Activated CD4-positive, alpha-beta T cell treated with anti-CD3 and anti-CD28 coated beads, Interleukin-2, amount 10 ng/mL, durations not matched to agents 7 days and 5 days (primary cell): ENCODE results near the gene ACY1. TPM values are rescaled to one million over a fixed set of nuclear protein-coding genes. Genes with fewer than 3 reads are reported as not detected.

Source experiments
- CTCF ChIA-PET: fragments of 350-600 bp; sonication (Branson Sonifier 250); formaldehyde crosslinking; loops from one replicate; lab custom pipeline; 2021; ENCODE audit warnings: antibody characterized with exemption; lab: Charles Lee
- POLR2A ChIA-PET: fragments of 350-600 bp; sonication (Branson Sonifier 250); formaldehyde crosslinking; loops from one replicate; lab custom pipeline; 2021; ENCODE audit warnings: antibody characterized with exemption; lab: Charles Lee
- DNase-seq: peaks from one replicate; pipeline ENCODE4 v3.0.0-alpha.2; 2020
- H3K27ac Mint-ChIP-seq: one replicate; pipeline ENCODE4 v1.8.0; 2021; ENCODE audit warnings: mild to moderate bottlenecking, moderate library complexity, mixed read lengths
- H3K27me3 Mint-ChIP-seq: one replicate; pipeline ENCODE4 v1.8.0; 2021; ENCODE audit warnings: mixed read lengths
- H3K36me3 Mint-ChIP-seq: one replicate; pipeline ENCODE4 v1.8.0; 2021; ENCODE audit warnings: low read depth, mixed read lengths
- H3K4me1 Mint-ChIP-seq: one replicate; pipeline ENCODE4 v1.8.0; 2021; ENCODE audit warnings: mixed read lengths
- H3K4me3 Mint-ChIP-seq: one replicate; pipeline ENCODE4 v1.8.0; 2021; ENCODE audit warnings: mild to moderate bottlenecking, moderate library complexity, mixed read lengths
- H3K9me3 Mint-ChIP-seq: one replicate; pipeline ENCODE4 v1.8.0; 2021; ENCODE audit warnings: mixed read lengths
- total RNA-seq, 2 experiments: library from RNA; stranded (reverse); gene quantifications; one replicate each; pipeline ENCODE4 v1.2.3, GENCODE V29; 2021

Gene ACY1
- total RNA-seq = 10 to 100 TPM; 16.5 to 19.4 TPM

DNA sequence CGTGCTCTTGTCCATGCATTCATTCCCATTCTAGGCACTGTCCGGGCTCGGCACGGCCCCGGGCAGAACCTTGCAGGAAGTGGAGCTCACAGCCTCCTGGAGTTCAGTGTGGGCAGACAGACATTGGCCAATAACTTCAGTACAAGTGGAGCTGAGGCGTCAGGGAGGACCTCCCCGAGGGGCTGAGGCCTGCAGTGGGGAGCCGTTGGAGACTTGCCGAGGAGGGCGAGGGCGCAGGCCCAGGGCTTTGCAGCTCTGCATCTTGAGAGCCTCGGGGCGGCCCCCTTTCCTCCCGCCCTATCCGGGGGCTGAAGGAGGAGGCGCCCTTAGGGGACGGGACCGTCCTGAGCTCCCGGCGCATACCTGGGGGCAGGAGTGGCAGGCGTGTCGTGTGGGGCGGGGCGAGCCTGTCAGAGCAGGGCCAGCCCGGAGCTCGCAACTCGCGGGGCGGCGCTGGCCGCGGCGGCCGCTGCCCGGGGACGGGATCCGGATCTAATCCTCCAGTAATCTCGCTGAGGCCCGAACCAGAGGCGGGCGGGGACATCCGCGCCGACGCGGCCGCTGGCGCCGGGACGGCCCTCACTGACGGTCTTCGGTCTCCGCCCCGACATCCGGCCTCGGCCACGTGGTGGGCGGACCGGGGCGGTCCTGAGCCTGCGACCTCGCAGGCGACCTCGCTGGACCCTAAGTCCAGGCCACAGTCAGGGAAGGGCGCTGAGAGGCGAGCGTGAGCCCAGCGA lies at the start of gene ACY1:
ACY1 (plus strand) TSS at position 698 of the 740 bp plus-strand sequence. CDS start 530 bp downstream, outside the sequence.
- ChIA-PET POLR2A (interaction anchor here (1.2 to 2.0 kb wide), 3 partner anchors 9 to 13 kb away, joined by 5 to 10 read pairs (median 7); partner anchors contain the start of genes ABHD14B and RPL29), CTCF (interaction anchor here (0.5 to 3.8 kb wide), 20 partner anchors 8 to 1237 kb away, joined by 3 to 61 read pairs (median 4); partner anchors contain the start of genes ABHD14A, ABHD14B, DUSP7 and RPL29)
- peaks cover 8% of the 10 kb centered on the region for H3K36me3 Mint-ChIP-seq
- no peaks in the 10 kb centered on the region for H3K27me3 Mint-ChIP-seq
- no peaks in the 10 kb centered on the region for H3K9me3 Mint-ChIP-seq
- peak; percentile 74 for DNase-seq
- H3K4me1 Mint-ChIP-seq = peaks cover 29% of the 10 kb centered on the region
- peak within 1 kb of the TSS; percentile 88 for H3K27ac Mint-ChIP-seq
- H3K4me3 Mint-ChIP-seq = peak within 1 kb of the TSS; percentile 91

DNA sequence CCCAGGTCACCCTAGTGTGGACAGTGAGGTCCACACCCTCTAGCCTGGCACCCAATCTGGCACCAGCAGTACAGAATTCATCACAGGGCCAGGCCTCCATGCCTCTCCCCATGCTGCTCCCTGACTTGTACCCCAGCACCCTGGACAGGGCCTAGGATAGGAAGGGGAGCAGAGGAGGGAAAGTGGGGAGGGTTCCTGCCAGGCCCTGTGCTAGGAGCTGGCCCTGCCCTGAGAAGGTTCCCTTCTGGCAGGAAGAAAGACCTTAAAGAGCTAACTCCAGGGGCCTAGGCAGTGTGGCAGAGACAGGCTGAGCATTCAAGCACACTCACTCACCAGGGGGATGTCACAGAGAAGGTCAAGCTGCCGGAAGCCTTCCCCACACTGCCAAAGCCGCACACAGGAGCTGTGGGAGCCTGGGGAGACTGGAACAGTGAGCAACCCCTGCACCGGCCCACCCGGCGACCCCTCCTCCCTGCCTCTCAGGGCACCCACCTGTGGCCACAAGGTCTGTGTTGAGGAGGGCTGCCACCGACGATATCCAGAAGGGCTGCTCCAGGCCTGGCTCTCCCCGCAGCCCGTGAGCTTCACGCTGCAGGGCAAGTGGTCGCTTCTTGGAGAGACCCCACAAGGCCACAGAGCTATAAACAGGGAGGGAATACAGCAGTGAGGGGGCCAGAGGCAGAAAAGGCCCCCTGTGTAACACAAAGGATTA lies 49.0 kb upstream of the ACY1 start:
- DNase-seq = no peak
- POLR2A ChIA-PET = no interaction called here
- H3K9me3 Mint-ChIP-seq = no peaks in the 10 kb centered on the region
- CTCF ChIA-PET = interaction anchor here (3.1 kb wide), 1 partner anchor 9 kb away, joined by 9 read pairs; no protein-coding TSS in a partner anchor
- peaks cover 20% of the 10 kb centered on the region for H3K36me3 Mint-ChIP-seq
- H3K27me3 Mint-ChIP-seq = no peaks in the 10 kb centered on the region
- no peak overlapping the region for H3K4me3 Mint-ChIP-seq
- H3K4me1 Mint-ChIP-seq = peaks cover 12% of the 10 kb centered on the region
- no peak overlapping the region for H3K27ac Mint-ChIP-seq

DNA sequence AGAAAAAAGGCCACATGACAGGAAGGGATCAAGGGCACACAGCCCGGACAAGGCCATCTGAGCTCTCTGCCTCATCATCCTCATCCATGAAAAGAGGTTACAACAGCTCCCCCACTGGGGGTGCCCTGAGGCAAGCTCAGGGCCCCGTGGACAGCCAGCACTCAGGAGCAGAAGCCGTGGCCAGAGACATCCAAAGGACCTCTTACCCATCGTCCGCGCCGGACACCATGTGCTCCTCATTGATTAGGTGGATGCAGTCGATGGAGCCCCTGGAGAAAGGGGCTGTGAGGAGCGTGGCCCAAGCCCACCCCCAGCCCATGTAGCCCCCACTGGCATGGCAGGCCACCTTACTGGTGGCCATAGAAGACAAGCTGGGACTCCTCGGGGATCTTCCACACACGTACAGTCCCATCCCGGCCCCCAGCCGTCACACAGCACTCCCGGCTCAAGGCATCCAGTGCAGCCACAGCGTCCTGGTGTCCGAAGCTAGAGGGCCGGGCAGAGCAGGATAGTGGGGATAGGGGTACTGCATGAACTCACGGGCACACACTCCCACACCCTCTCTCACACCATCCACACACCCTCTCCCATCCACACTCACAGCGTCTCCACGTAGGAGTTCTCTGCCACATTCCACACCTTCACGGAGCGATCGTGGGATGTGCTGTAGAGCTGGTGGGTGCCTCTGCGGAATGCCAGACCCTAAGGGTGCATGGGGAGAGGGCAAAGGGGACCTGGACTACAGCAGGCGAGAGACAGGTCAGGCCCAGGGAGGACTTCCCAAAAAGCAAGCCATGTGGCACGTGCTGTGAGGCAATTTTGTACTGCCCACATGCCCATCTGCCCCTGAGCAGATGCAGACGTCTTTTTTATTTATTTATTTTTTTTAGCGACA lies 48.1 kb upstream of the ACY1 start:
- Mint-ChIP-seq H3K9me3 (no peaks in the 10 kb centered on the region), H3K27ac (no peak overlapping the region), H3K4me1 (peaks cover 18% of the 10 kb centered on the region), H3K36me3 (peaks cover 21% of the 10 kb centered on the region), H3K27me3 (no peaks in the 10 kb centered on the region), H3K4me3 (no peak overlapping the region)
- ChIA-PET CTCF (no interaction called here), POLR2A (no interaction called here)
- no peak for DNase-seq

DNA sequence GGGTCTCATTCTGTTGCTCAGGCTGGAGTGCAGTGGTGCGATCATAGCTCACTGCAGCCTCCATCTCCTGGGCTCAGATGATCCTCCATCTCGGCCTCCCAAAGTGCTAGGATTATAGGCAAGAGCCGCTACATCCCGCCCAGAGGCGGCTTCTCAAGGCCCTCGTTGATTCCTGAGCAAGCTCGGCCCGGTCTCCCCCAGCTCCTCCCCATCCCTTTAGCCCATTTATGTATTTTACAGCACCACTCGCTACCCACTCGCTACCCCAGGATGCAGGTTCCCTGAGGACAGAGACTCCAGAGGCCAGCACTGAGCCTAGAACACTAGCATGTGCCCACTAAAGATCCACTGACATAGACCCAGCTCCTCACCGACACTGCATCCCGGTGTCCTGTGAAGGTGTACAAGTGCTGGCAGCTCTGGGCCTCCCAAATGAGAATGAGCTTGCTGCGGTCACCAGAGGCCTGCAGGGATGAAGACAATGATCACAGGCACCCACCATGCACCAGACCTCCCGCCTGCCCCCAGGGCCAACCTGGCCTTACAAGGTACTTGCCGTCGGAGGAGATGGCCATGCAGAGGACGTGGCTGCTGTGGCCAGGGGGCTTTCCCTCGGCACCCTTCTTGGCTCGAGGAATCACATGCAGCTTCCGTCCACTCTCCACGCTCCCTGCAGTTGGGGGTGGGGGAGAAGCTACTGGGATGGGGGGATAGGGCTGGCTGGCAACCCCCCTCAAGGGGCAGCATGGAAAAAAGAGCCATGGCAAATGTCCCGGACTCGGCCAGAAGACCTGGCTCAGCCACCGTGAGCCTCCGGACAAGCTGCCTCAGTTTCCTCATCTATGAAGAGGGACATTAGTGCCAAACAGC lies 47.2 kb upstream of the ACY1 start:
- Mint-ChIP-seq H3K9me3 (no peaks in the 10 kb centered on the region), H3K36me3 (peaks cover 23% of the 10 kb centered on the region), H3K27me3 (no peaks in the 10 kb centered on the region), H3K4me3 (no peak overlapping the region), H3K4me1 (peaks cover 27% of the 10 kb centered on the region), H3K27ac (no peak overlapping the region)
- no peak for DNase-seq
- CTCF ChIA-PET = interaction anchor here (1.4 kb wide), 1 partner anchor 38 kb away, joined by 5 read pairs; the partner anchor contains the start of gene ABHD14B
- POLR2A ChIA-PET = no interaction called here

DNA sequence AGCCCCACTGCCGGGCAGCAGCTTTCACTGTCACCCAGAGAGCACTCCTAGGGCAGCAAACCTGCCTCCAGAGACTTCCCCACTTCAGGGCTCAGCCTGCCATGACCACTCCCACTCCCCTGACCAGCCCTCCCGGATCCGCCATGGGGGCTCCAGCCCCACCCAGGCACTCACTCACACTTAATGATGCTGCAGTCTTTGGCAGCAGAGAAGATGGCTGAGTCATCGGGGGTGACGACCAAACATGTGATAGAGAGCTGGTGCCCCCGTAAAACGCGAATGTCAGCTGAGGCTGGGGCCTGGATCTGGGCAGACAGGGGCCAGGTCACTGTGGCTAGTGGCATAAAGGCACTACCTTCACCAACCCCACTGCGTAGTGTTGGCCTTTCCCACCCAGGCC lies 46.3 kb upstream of the ACY1 start:
- H3K27ac Mint-ChIP-seq = no peak overlapping the region
- no peak for DNase-seq
- H3K4me3 Mint-ChIP-seq = no peak overlapping the region
- CTCF ChIA-PET = interaction anchor here (1.3 to 1.4 kb wide), 2 partner anchors 27 to 37 kb away, joined by 4 to 5 read pairs; partner anchors contain the start of gene ABHD14B
- peaks cover 29% of the 10 kb centered on the region for H3K4me1 Mint-ChIP-seq
- POLR2A ChIA-PET = interaction anchor here (0.6 kb wide), 1 partner anchor 36 kb away, joined by 3 read pairs; no protein-coding TSS in a partner anchor
- no peaks in the 10 kb centered on the region for H3K27me3 Mint-ChIP-seq
- peaks cover 23% of the 10 kb centered on the region for H3K36me3 Mint-ChIP-seq
- H3K9me3 Mint-ChIP-seq = no peaks in the 10 kb centered on the region

DNA sequence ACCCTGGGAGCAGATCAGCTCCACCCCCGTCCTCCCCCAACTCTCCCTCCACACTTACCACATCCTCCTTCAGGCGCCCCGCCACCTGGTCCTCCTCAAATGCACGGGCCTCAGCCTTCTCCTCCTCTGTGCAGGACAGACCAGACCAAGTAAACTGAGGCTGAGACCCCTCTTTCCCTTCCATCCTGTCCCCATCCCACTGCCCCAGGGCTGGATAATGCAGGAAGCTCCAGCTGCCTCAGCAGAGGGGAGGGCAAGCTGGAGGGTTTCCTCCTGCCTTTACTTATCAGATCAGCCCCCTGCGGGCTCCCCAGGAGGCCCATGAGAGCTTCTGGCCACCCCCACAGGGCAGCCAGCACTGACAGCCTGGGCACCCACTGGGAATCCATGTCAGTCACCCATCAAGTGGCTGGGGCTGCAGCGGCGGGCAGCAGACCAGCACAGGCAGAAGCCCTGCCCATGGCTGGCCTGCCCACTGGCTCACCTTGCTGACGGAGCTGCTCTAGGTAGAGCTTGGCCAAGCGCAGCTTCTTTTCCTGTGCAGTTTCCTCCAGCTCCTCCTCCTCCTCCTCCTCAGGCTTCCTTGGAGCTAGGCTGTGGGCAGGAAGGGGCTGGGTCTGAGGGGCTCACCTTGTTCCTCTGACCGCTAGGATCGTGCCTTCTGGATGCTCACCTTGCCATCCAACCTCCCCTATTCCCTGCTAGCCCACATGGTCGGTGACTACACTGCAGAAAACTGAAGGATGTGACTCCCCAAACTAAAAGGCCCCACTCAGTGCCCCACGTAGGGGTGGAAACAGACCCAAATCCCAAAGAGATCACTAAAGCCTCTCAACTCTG lies 45.5 kb upstream of the ACY1 start:
- Mint-ChIP-seq H3K27me3 (no peaks in the 10 kb centered on the region), H3K27ac (no peak overlapping the region), H3K4me3 (no peak overlapping the region), H3K9me3 (no peaks in the 10 kb centered on the region), H3K4me1 (peaks cover 35% of the 10 kb centered on the region), H3K36me3 (peaks cover 23% of the 10 kb centered on the region)
- CTCF ChIA-PET = interaction anchor here (1.3 kb wide), 1 partner anchor 26 kb away, joined by 4 read pairs; no protein-coding TSS in a partner anchor
- no peak for DNase-seq
- POLR2A ChIA-PET = interaction anchor here (0.6 kb wide), 1 partner anchor 35 kb away, joined by 3 read pairs; no protein-coding TSS in a partner anchor

DNA sequence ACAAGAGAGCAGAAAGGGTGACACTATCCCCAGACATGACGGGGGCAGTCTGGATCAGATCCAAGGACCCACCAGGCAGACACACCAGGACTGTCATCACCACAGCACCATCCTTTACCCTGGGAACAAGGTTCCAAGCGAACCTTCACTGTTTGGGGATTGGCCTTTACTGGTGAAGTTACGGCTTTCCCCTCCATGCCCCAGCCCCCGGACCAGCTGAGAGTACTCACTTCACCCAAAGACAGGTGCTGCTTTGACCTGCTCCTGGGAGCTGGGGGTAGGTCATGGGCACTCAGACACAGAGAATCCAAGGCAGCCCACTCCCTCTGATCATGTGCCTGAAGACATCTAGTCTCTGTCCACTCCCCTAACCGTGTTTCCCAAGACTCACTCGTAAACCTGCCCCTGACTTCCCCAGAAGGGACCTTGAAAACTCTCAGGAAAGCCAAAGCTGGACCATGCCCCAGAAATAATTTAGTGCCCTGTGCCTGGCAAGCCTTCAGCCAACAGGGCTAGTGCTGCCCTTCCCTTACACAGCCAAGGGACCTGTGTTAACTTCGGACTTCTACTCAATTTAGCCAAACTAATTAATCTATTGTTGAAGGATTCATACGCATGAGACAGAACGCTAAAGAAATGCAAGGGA lies 44.4 kb upstream of the ACY1 start:
- Mint-ChIP-seq H3K27ac (no peak overlapping the region), H3K9me3 (no peaks in the 10 kb centered on the region), H3K27me3 (no peaks in the 10 kb centered on the region), H3K4me3 (no peak overlapping the region), H3K36me3 (peaks cover 23% of the 10 kb centered on the region), H3K4me1 (peaks cover 42% of the 10 kb centered on the region)
- ChIA-PET CTCF (no interaction called here), POLR2A (no interaction called here)
- no peak for DNase-seq

DNA sequence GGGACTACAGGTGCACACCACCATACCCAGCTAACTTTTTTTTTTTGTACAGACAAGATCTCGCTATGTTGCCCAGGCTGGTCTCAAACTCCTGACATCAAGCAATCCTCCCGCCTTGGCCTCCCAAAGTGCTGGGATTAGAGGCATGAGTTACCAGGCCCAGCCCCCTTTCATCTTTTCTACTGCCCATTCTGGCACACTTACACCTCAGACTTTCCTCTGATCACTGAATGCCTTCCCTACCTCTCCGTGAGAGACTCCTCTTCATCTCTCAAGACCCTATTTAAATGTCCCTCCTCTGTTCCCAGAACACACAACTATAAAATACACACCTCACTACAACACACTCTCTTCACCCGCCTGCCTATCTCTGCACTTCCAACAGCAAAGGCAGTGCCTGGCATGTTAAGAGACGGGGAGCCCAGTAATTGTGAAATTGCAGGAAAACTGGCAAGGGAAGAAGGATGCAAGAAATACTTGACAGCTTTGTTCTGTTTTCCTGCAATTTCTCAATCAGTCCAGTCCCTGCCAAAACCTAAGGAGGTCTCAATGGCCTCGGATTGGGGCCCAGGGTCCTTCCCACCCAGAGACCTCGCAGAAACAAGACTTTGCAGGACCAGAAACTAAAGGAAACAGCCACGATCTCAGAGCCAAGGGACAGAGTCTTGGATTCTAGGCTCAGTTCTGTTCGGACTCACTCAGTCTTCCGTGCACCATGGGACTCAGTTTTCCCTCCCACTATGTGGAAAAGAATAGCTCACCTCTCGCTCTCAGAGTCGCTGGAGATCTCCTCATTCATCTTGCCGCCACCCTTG lies 42.5 kb upstream of the ACY1 start:
- CTCF ChIA-PET = interaction anchor here (0.6 to 3.4 kb wide), 28 partner anchors 8 to 254 kb away, joined by 3 to 46 read pairs (median 4); partner anchors contain the start of genes ABHD14A, ABHD14B, ACY1 and DUSP7
- Mint-ChIP-seq H3K4me1 (peaks cover 45% of the 10 kb centered on the region), H3K27ac (peak overlapping the region; percentile 52), H3K27me3 (no peaks in the 10 kb centered on the region), H3K9me3 (no peaks in the 10 kb centered on the region), H3K36me3 (peaks cover 17% of the 10 kb centered on the region), H3K4me3 (peak overlapping the region; percentile 92)
- POLR2A ChIA-PET = no interaction called here
- peak; percentile 5 for DNase-seq

DNA sequence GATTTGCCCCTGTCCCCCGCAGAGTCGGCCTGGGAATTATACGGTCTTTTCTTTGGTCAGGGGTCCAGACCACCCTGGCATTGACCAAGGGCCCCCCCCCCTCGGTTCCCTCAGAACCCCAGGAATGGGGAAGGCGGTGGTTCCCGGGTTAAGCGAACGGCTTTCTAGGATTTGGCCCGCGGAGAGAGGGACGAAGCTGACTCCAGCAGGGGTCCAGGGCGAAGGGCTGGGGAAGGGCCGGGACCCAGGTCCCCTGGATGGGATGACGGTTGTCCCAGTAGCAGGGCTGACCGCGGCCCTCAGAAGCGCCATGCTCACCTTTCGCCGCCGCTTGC lies 41.9 kb upstream of the ACY1 start:
- no peak for DNase-seq

More for the DNA sequence above, 41.9 kb upstream of the ACY1 start:
- Mint-ChIP-seq H3K4me3 (peak overlapping the region; percentile 92), H3K9me3 (no peaks in the 10 kb centered on the region), H3K27ac (peak overlapping the region; percentile 79), H3K4me1 (peaks cover 45% of the 10 kb centered on the region), H3K27me3 (no peaks in the 10 kb centered on the region), H3K36me3 (peaks cover 17% of the 10 kb centered on the region)
- ChIA-PET CTCF (interaction anchor here (0.6 to 3.4 kb wide), 28 partner anchors 8 to 255 kb away, joined by 3 to 46 read pairs (median 4); partner anchors contain the start of genes ABHD14A, ABHD14B, ACY1 and DUSP7), POLR2A (no interaction called here)
